ENCODE data around the gene LAPTM5. TPM values are rescaled to one million over a fixed set of nuclear protein-coding genes. Genes with fewer than 3 reads are reported as not detected.

The LAPTM5 gene
- polyA plus RNA-seq, 1 donor: 26.3 TPM

DNA sequence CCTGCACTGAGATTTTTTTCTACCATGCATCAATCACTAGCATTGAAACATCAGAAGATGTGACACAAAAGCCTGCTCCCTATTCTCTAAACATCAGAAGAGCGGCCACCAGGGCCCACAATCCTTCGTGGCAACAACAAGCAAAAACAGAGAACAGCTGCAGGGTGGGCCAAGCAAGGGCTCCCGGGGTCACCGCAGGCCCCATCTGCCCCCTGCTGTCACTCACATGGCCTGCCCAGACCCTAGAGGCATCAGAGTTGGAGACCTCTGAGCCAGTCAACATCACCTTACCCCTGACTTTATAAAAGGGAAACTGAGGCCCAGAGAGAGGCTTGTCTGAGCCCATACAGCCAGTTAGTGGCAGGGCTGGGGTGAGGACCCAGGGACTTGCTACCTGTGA, 1.8 kb downstream of the LAPTM5 start:
- DNase-seq: no peak

GRCh38 chr1:30755334-30755733, 2.2 kb downstream of the LAPTM5 start:
- DNase-seq: no peak

GRCh38 chr1:30754684-30755171, 2.8 kb downstream of the LAPTM5 start:
- no peak for DNase-seq

GRCh38 chr1:30753660-30754123, 3.9 kb downstream of the LAPTM5 start:
- DNase-seq: no peak

- no peak for DNase-seq
Observed at GRCh38 chr1:30753118-30753517, 4.5 kb downstream of the LAPTM5 start.

DNA sequence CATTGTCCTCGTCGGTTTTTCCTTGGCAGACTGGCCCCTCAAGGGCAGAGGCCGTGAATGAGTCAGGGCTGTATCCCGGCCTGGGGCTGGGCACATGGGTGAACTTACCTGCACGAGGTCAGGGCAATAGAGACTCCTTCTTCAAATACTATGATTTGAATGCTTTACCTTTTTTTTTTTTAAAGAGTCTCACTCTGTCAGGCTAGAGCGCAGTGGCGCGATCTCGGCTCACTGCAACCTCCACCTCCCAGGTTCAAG, 5.0 kb downstream of the LAPTM5 start:
- no peak for DNase-seq

DNA sequence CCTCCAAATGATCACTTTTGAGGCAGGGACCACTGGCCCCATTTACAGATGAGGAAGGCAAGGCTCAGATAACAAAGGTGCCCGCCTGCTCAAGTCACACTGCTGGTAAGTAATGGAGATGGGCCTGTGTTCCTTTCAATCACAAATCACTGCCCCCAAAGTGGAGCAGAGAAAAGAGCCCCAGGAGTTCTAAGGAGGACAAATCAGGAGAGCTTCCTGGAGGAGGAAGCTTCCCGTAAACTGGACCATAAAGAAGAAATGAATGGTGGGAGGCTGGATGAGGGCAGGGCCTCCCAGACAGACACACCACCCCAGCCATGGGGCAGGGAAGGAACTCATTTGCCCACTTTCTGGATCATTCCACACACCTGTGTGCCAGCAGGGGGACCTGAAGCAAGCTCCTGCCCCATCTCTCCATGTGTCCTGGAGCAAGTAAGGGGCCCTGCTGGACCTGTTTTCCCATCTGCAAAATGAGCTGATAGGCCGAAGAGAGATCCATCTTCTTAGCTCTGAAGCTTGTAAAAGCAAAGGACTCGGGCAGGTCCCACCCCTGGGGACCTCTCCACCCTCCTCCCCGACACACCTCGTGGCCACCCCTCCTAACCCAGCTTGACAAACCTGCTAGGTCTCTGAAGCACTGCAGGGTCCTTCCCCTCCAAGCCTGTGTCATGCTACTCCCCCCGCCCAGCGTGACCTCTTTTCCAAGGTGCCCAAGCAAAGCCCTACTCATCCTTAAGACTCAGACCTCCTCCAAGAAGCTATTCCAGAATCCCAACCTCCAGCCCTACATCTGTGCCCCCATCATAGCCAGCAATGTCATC, 5.5 kb downstream of the LAPTM5 start:
- DNase-seq: no peak

DNA sequence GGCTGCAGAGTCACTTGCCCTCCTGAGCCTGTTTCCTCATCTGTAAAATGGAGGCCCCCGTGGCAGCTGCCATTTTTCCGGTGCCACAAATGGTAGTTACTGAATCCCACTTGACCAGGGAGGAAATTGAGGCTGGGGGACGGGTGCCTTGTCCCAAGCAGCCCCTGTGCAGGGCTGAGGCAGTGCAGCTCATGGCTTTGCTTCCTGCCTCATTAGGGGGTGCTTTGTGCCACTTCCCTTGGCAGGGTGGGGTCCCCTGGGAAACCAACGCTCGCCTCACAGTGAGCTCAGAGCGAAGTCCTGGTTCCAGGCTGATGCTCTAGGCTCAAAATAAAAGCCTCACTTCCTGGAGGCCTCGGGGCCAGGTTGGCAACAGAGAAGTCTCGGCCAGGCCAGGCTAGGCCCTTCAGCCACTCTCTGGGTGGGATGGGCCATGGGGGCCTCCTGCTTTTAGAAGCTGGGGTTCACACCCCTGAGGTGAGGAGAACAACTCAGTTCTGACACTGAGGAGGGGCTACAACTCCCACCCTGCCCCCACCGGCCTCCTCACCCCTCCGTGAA, 6.8 kb downstream of the LAPTM5 start:
- no peak for DNase-seq

- no peak for DNase-seq
Observed at GRCh38 chr1:30749691-30750583, 7.6 kb downstream of the LAPTM5 start.

DNA sequence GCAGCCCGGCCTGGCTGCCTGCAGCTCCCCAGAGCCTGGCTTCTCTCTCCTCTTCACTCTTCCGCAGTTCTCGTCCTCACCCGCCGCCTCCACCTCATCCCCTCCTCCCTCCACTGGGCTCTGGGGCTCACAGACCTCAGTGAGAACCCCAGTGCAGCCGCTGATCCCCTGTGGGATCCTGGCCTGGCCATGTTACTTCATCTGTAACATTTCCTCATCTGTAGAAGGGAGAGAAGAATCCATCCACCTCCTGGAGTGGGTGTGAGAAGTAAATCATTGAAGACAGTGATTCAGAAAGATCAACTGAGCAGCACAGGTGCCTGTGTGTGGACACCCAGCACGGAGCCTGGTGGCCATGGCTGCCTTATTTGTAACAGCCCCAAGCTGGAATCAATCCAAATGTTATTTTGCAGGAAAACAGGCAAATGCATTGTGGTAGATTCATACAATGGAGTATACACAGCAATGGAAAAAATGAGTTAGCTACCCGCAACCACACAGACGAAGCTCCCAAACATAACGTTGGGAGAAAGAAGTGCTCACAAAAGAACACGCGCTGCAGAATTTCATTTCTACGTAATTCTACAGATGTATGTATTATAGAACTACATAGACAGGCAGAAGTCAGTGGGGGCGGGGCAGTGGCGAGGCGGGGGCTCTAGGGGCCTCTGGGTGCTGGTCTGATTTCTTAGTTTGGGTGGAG, 8.7 kb downstream of the LAPTM5 start:
- no peak for DNase-seq

DNA sequence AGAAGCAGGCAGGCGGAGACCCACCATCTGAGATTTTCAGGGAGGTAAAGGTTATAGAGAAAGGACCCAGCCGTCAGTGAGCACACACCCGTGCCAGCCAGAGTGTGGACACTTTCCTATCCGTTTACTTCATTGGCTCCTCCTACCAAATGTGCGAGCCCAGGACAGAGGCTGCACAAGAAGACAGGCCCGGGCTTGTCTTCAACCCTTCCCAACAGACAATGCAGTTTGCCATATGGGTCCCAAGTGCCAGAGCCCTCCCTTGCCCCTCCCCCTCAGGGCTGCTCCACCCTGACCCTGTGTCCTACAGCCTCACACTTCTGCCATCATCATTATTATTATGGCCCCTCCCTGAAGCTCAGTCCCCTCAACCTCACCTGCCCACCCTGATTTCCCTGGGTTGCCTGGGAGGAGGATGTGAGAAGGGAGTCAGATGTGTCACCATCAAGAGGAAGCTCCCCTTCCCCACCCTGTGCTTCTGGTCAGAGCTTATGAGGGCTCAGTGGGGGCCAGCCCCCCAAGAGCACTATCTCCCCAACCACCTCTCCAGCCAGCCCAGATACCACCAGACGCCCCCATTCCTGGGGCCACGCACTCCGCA, 9.4 kb downstream of the LAPTM5 start:
- no peak for DNase-seq

DNA sequence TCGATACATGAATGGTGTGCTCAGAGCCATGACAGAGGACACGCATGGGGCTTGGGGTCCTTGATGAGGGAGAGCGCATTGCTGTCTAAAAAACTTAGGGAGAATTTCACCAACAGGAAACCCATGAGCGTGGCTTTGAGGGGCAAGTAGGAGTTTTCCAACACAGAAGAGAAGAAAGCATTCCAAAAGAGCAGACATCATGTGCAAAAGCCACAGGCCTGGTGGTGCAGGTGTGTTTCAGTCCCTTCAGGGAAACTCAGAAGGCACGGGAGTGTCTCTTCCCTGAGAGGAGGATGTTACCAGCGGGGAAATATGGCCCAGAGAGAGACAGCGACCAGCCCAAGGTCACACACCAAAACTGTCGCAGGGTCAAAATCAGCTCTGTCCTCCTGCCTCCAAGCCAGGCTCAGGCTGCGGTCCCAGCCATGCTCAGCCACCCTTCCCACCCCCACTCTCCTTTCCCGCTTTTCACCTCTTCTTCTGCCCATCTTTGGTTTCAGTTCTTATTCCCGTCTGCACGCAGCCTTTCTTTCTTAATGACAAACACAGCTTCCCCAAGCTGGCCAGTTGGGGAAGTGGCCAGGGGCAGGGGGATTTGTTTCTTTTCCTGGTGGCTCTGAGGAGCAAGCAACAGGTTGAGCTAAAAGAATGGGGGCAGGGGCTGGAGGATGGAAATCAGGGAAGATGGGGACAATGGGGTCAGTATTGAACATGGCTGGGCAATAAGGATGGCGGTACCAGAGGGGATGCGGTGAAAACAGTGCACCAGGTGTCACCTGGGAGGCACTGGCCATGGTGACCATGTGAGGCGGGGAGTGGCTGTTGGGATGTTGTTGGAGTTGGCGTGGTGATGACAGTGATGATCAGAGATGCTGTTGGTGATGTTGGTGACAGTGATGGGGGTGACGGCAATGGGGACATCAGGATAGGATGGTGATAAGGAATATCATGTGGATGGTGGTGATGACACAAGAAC, 10.3 kb downstream of the LAPTM5 start:
- no peak for DNase-seq

DNA sequence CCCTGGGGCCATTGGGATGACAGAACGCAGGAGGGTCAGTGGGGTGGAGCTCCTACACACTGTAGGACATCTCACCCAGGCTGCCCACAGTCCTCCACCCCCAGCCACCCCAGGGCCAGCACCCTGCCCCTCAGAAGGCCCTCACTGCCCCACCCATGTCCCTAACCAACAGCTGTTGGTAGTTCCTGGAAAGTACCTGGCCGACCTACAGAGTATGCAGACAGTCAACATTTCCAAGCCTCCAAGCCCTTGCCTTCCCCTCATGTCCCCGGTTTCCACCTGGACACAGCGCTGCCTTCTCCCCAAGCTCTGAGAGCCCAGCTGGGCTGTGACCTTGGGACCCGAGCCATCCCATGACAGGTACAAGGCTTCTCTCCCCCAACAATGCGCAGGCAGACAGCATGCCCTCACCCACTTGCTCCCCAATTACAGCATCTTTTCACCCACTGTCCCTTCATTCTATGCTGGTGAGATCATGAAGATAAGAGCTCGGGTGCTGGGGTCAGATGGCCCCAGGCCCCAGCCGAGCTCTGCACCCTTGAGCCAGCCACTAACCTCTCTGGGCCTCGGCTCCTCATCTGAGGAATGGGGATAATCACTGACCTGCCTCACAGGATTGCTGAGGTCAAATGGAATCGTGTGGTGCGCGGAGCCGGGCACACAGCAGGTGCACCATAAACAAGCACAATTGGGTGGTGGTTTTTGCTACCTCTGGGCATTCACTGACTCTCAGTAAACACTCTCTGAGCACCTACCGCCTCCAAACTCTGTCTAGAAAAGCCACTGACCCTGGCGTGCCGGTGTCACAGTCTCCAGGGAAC, 11.2 kb downstream of the LAPTM5 start:
- no peak for DNase-seq

GRCh38 chr1:30745834-30746208, 11.8 kb downstream of the LAPTM5 start:
- DNase-seq: no peak

DNA sequence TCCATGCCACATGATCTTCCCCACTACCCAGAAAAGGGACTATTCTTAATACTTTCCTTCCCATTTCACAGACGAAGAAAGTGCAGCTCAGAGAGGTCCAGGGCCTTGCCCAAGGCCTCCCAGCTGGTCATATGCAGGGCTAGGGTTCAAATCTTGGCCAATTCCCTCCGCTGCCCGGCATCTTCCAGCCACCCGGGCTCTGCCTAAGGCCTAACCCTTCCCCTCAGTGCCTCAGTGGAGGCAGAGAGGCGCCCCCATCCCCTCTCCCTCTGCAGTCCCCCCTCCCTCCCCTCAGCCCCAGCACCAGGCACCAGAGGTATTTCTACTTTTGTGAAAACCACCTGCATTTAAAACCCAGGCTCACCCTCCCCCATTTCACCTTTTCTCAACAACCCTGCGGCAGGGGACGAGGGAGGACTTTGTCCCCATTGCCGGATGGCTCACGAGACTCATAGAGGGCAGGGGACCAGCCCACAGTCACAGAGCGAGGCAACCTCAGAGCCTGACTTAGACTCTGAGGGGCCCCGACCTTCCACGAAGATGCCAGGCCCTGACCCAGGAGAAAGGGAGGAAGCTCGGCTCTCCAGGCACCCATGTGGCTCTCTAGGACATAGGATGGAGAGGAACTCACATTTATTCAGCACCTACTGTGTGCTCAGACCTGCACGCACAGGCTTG, 12.3 kb downstream of the LAPTM5 start:
- DNase-seq: no peak

DNA sequence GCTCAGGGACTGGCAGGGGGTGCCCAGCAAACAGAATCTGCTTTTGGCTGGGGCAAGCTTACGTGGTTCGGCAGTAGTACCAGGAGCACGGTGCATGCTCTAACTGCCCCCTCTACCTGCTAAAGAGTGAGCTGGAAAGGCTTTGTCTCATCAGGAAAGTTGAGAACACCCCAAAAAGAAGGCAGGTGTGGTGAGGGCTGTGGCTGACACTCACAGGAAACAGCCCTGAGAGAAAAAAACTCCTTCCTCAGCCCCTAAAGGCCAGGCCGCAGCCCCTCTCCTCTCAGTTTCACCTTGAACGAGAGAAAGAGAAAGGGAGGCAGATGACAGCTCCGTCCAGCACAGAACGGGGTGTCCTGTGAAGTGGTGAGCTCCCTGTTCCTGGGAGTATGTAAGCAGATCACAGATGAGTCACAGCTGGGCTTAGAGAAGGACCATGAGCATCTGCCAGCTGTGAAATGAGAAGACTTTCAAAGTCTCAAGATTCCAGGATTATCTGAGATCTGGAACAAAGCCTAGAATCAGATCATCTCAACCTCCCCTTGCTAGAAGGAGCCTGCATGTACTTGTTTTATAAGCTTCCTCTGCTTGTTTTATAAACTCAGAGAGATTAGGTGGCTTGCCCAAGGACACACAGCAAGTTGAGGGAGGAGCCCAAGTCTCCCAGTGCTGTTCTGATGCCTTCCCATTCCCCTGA, 13.4 kb downstream of the LAPTM5 start:
- no peak for DNase-seq

DNA sequence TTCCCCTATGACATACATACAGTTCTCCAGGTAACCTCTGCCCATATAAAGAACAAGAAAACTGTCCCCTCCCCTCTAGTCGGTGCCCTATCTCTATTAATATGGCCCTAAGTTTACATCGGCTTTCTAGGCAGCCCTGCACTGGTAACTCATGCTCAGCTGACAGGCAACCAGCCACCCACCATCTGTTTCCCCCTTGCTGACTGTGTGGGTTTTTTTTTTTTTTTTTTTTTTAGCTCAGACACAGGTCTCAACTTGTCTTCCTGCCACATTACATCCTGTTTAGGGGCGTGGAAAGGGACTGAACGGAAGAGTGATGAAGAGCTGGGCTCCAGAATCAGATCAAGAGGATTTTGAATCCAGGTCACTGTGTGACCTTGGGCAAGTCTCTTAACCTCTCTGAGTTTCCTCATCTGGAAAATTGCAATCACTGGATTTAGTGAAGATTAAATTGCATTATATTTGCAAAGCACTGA, 14.0 kb downstream of the LAPTM5 start:
- DNase-seq: no peak

DNA sequence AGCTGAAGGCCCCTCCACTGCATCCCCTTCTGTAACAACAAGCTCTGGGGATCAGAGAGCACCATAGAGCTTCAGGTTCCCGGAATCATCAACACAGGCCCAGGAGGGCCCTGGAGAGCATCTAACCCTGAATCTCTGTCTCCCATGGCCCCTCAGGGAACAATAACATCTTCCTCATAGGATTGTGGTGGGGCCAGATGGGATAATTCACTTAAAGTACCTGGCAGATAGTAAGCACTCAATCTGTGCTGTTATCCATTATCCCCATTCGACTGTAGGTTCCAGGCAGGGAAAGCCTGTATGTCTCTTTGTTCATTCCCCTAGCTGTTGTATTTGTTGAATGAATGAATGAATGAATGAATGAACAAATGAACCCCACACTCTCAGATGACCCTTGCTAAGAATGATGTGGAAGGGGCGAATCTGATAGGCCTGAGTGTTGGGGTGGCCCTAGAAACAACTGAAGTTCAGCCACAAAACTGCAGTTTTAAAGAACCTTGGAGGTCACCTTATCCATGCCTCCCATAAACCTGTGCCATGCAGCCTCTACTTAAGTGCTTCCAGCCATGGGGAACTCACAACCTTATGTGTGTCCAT, 14.5 kb downstream of the LAPTM5 start:
- no peak for DNase-seq
